ENCODE results near the gene PSTK.
A peak's percentile ranks its signal among the peaks of the same experiment; 100 is the strongest.

The PSTK gene

GRCh38 chr10:122980209-122981065 is at the start of gene PSTK:
TSS of gene PSTK (plus strand) at chr10:122980401. CDS start at chr10:122980480, 79 bp downstream.
- peak; percentile 77 to 79 for DNase-seq (ENCODE audit: low read depth in 2 of 2, low spot score in 1 of 2)

- DNase-seq (ENCODE audit: low read depth in 2 of 2, low spot score in 1 of 2), result no peak
Observed at GRCh38 chr10:122931088-122931906, 48.9 kb upstream of the PSTK start.

GRCh38 chr10:122939133-122939855 is 40.9 kb upstream of the PSTK start:
- no peak for DNase-seq (ENCODE audit: low read depth in 2 of 2, low spot score in 1 of 2)

GRCh38 chr10:122939856-122940543 is 40.2 kb upstream of the PSTK start:
- no peak for DNase-seq (ENCODE audit: low read depth in 2 of 2, low spot score in 1 of 2)

GRCh38 chr10:122949296-122949695 is 30.9 kb upstream of the PSTK start:
- DNase-seq (ENCODE audit: low read depth in 2 of 2, low spot score in 1 of 2), result no peak

GRCh38 chr10:122953902-122954730 is 26.1 kb upstream of the PSTK start, which contains the start of gene C10orf88:
TSS of gene C10orf88 (minus strand) at chr10:122954227. CDS start at chr10:122954178, 49 bp downstream.
- DNase-seq (ENCODE audit: low read depth in 2 of 2, low spot score in 1 of 2), result peak; percentile 91 to 95

GRCh38 chr10:122954731-122955050 is 25.5 kb upstream of the PSTK start:
- DNase-seq (ENCODE audit: low read depth in 2 of 2, low spot score in 1 of 2), result no peak

GRCh38 chr10:122955892-122956291 is 24.3 kb upstream of the PSTK start:
- DNase-seq (ENCODE audit: low read depth in 2 of 2, low spot score in 1 of 2), result no peak

GRCh38 chr10:122957474-122957873 is 22.7 kb upstream of the PSTK start:
- no peak for DNase-seq (ENCODE audit: low read depth in 2 of 2, low spot score in 1 of 2)

GRCh38 chr10:122962405-122962804 is 17.8 kb upstream of the PSTK start:
- DNase-seq (ENCODE audit: low read depth in 2 of 2, low spot score in 1 of 2), result no peak

- DNase-seq (ENCODE audit: low read depth in 2 of 2, low spot score in 1 of 2), result no peak
Observed at GRCh38 chr10:122966879-122967278, 13.3 kb upstream of the PSTK start.

GRCh38 chr10:122968698-122969097 is 11.5 kb upstream of the PSTK start:
- DNase-seq (ENCODE audit: low read depth in 2 of 2, low spot score in 1 of 2), result no peak

- DNase-seq (ENCODE audit: low read depth in 2 of 2, low spot score in 1 of 2), result no peak
Observed at GRCh38 chr10:122974023-122974422, 6.2 kb upstream of the PSTK start.

- DNase-seq (ENCODE audit: low read depth in 2 of 2, low spot score in 1 of 2), result no peak
Observed at GRCh38 chr10:122974543-122975064, 5.6 kb upstream of the PSTK start.

- DNase-seq (ENCODE audit: low read depth in 2 of 2, low spot score in 1 of 2), result no peak
Observed at GRCh38 chr10:122981066-122981464, 864 bp downstream of the PSTK start.

- no peak for DNase-seq (ENCODE audit: low read depth in 2 of 2, low spot score in 1 of 2)
Observed at GRCh38 chr10:122983898-122984297, 3.7 kb downstream of the PSTK start.

GRCh38 chr10:122984708-122985107 is 4.5 kb downstream of the PSTK start:
- no peak for DNase-seq (ENCODE audit: low read depth in 2 of 2, low spot score in 1 of 2)

- no peak for DNase-seq (ENCODE audit: low read depth in 2 of 2, low spot score in 1 of 2)
Observed at GRCh38 chr10:122986335-122986734, 6.1 kb downstream of the PSTK start.

GRCh38 chr10:122988501-122988900 is 8.3 kb downstream of the PSTK start:
- DNase-seq (ENCODE audit: low read depth in 2 of 2, low spot score in 1 of 2), result no peak

GRCh38 chr10:122990278-122990677 is 10.1 kb downstream of the PSTK start:
- DNase-seq (ENCODE audit: low read depth in 2 of 2, low spot score in 1 of 2), result no peak

All from stimulated activated CD8-positive, alpha-beta memory T cell treated with anti-CD3 and anti-CD28 coated beads, Interleukin-4, amount 100 ng/mL, for 4 hours (primary cell).